ENCODE data around the gene GARS1. TPM values are rescaled to one million over a fixed set of nuclear protein-coding genes. Genes with fewer than 3 reads are reported as not detected.

GARS1 gene
- total RNA-seq, 2 experiments from 2014 or later: 178 to 375 TPM

- no peaks in the 10 kb centered on the region for H3K4me1 ChIP-seq (ENCODE audit: insufficient read depth, low read length, poor library complexity, severe bottlenecking)
- no peak overlapping the region for H3K27ac ChIP-seq (ENCODE audit: low read depth, low read length, poor library complexity, severe bottlenecking)
- H3K4me3 ChIP-seq (ENCODE audit: low read depth, low read length, poor library complexity, severe bottlenecking): no peak overlapping the region
- H3K79me2 ChIP-seq (ENCODE audit: insufficient read depth, low read depth, low read length): no peaks in the 10 kb centered on the region
- ChIA-PET POLR2A (no interaction called here), CTCF (ENCODE audit: unreplicated experiment) (no interaction called here)
- intact Hi-C loops (cut with micrococcal nuclease; ENCODE audit: unreplicated experiment): no loop called here
- no peaks in the 10 kb centered on the region for H3K9me2 ChIP-seq (ENCODE audit: insufficient read depth, low read length)
- H2AFZ ChIP-seq (ENCODE audit: low read length): no peak overlapping the region
- H3K36me3 ChIP-seq (ENCODE audit: insufficient read depth, low read length): peaks cover 23% of the 10 kb centered on the region
- TF ChIP-seq, protein P1, sequence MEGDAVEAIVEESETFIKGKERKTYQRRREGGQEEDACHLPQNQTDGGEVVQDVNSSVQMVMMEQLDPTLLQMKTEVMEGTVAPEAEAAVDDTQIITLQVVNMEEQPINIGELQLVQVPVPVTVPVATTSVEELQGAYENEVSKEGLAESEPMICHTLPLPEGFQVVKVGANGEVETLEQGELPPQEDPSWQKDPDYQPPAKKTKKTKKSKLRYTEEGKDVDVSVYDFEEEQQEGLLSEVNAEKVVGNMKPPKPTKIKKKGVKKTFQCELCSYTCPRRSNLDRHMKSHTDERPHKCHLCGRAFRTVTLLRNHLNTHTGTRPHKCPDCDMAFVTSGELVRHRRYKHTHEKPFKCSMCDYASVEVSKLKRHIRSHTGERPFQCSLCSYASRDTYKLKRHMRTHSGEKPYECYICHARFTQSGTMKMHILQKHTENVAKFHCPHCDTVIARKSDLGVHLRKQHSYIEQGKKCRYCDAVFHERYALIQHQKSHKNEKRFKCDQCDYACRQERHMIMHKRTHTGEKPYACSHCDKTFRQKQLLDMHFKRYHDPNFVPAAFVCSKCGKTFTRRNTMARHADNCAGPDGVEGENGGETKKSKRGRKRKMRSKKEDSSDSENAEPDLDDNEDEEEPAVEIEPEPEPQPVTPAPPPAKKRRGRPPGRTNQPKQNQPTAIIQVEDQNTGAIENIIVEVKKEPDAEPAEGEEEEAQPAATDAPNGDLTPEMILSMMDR (conservative IDR thresholded peaks at IDR 0.05; ENCODE audit: low read length): no peak
- no peak for TF ChIP-seq EZH2phosphoT487 (IDR thresholded peaks at IDR 0.05; ENCODE audit: borderline replicate concordance, low read depth, low read length)
- H4K20me1 ChIP-seq (ENCODE audit: insufficient read depth, low read length): no peaks in the 10 kb centered on the region
- H3K9me3 ChIP-seq (ENCODE audit: low read length): no peaks in the 10 kb centered on the region
- no TSS peak for BruUV-seq (replicated peaks)
- DNase-seq (ENCODE audit: low spot score): no peak
- H3K4me2 ChIP-seq (ENCODE audit: low read length): no peak overlapping the region
These were observed 54.3 kb downstream of the GARS1 start for GRCh38 chr7:30648744-30649540.

DNA sequence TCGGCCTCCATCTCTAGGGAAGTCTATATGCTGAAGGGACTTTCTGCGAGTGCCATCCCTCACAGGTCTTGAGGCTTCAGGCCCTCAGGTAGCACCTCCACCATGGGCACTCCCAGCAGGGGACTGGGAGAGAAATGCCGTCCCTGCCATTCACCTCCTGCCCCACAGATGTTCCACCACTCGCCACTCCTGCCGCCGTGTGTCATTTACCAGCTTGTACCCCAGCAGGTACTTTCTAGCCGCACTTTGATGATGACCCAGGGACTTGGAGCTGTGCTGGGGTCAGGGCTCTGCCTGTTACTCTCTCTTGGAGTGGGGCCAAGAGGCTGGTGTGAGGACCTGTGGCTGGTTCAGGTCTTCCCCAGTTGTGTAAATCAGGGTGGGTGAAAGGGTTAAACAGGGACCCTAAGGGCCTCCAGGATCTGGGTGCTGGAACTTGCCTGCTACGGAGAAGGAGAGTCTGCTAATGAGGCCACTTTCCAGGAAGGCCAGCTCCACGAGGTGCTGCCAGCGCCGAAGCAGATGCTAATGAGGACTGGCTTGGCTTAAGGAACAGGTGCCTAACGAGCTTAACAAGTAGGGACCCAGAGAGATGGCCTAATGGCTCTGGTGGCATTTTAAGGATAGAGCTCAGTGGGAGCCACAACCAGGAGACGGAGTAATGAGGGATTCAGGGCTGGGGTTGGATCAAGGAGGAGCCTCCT is 55.2 kb downstream of the GARS1 start:
- BruUV-seq (replicated peaks): no TSS peak
- Histone ChIP-seq H3K4me2 (ENCODE audit: low read length) (no peak overlapping the region), H4K20me1 (ENCODE audit: insufficient read depth, low read length) (no peaks in the 10 kb centered on the region), H3K4me3 (ENCODE audit: low read depth, low read length, poor library complexity, severe bottlenecking) (no peak overlapping the region), H3K9me2 (ENCODE audit: insufficient read depth, low read length) (no peaks in the 10 kb centered on the region), H3K4me1 (ENCODE audit: insufficient read depth, low read length, poor library complexity, severe bottlenecking) (no peaks in the 10 kb centered on the region), H3K27ac (ENCODE audit: low read depth, low read length, poor library complexity, severe bottlenecking) (no peak overlapping the region), H2AFZ (ENCODE audit: low read length) (no peak overlapping the region), H3K9me3 (ENCODE audit: low read length) (no peaks in the 10 kb centered on the region), H3K36me3 (ENCODE audit: insufficient read depth, low read length) (peaks cover 16% of the 10 kb centered on the region), H3K79me2 (ENCODE audit: insufficient read depth, low read depth, low read length) (no peaks in the 10 kb centered on the region)
- TF ChIP-seq EZH2phosphoT487 (IDR thresholded peaks at IDR 0.05; ENCODE audit: borderline replicate concordance, low read depth, low read length): no peak
- TF ChIP-seq, protein P1 (conservative IDR thresholded peaks at IDR 0.05; ENCODE audit: low read length): no peak
- ChIA-PET POLR2A (interaction anchor here (0.6 kb wide), 1 partner anchor 15 kb away, joined by 4 read pairs; no protein-coding TSS in a partner anchor), CTCF (ENCODE audit: unreplicated experiment) (interaction anchor here (0.7 kb wide), 1 partner anchor 340 kb away, joined by 3 read pairs; no protein-coding TSS in a partner anchor)
- intact Hi-C loops (cut with micrococcal nuclease; ENCODE audit: unreplicated experiment): no loop called here
- DNase-seq (ENCODE audit: low spot score): no peak
